Adipocyte (in vitro differentiated cells): ENCODE results near the gene FRMPD2.
"Not testable (repeated sequence)": the region's sequence is repeated elsewhere in the genome, so short reads cannot be mapped to it uniquely, and the experiment has no call there.

Experiments
- DNase-seq: peaks from one replicate; pipeline ENCODE4 v3.0.0-alpha.2; 2015; ENCODE audit warnings: low read depth
- H3K27me3 ChIP-seq: replicated peaks from 2 replicates; pipeline ENCODE4 v1.7.0; 2013; ENCODE audit warnings: mild to moderate bottlenecking, low read length, moderate library complexity; ENCODE audit not compliant: control insufficient read depth, insufficient read depth
- H3K36me3 ChIP-seq: 2 replicates; pipeline ENCODE4 v1.7.0; 2013; ENCODE audit warnings: low read length, mild to moderate bottlenecking, moderate library complexity; ENCODE audit not compliant: control insufficient read depth, insufficient read depth, severe bottlenecking
- H3K4me1 ChIP-seq: 2 replicates; pipeline ENCODE4 v1.7.0; 2013; ENCODE audit warnings: mild to moderate bottlenecking, low read length, moderate library complexity; ENCODE audit not compliant: control insufficient read depth, insufficient read depth
- H3K4me3 ChIP-seq: 2 replicates; pipeline ENCODE4 v1.7.0; 2013; ENCODE audit warnings: mild to moderate bottlenecking, low read length, moderate library complexity
- H3K9ac ChIP-seq: 2 replicates; pipeline ENCODE4 v1.7.0; 2013; ENCODE audit warnings: mild to moderate bottlenecking, low read length, moderate library complexity
- H3K9me3 ChIP-seq: 2 replicates; pipeline ENCODE4 v1.7.0; 2013; ENCODE audit warnings: mild to moderate bottlenecking, low read length, moderate library complexity; ENCODE audit not compliant: control insufficient read depth

Gene FRMPD2

DNA sequence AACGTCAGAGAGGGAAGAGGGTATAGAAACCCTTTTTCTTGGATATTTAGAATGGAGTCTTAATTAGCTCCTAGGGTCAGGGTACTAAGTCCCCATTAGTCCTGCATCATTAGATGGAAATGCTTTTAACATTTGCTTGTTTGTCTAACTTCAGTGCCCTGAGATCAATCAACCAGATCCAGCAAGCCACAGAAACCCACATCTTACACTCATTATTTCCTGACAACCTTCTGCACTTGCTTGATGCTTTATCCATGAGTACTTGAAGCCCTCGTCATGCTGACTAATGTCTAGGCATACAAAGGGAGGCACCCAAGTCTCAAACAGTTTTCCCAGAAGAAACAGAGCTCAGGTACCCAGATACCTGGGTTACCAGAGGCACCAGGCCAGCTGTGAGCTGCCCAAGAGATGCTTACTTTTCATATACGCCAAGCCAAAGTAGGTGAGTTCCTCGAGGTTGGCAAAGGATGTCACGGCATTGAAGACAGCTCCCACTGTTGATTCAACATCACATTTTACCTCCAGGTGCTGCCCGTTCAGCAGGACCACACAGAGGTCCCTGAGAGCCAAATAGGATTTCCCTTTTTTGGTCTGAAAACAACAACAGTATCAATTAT, 42.7 kb downstream of the FRMPD2 start:
- no peak overlapping the region for H3K4me3 ChIP-seq
- no peak for DNase-seq
- no peak overlapping the region for H3K9ac ChIP-seq

DNA sequence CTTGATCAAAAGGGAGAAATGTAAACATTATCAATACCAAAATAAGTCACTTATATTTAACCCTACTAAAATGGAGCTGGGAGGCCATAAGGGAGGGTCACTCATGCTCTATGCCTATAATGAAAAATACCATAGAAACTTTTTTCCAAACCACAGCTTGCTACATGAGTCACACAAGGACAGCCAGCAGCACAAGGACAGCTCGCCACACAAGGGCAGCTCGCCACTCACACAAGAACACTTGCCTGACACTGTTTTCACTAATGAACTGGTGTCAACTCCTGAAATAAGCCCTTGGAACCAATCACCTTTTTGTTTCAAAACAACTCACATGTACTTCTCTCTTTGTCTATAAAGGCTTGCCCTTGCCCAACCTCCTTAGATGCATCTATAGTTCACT, 43.3 kb downstream of the FRMPD2 start:
- no peak overlapping the region for H3K4me3 ChIP-seq
- no peaks in the 10 kb centered on the region for H3K9me3 ChIP-seq
- no peak for DNase-seq
- no peaks in the 10 kb centered on the region for H3K36me3 ChIP-seq
- H3K9ac ChIP-seq: no peak overlapping the region
- H3K27me3 ChIP-seq: peaks cover 35% of the 10 kb centered on the region
- no peaks in the 10 kb centered on the region for H3K4me1 ChIP-seq

More for the DNA sequence above, 42.7 kb downstream of the FRMPD2 start:
- Histone ChIP-seq H3K4me1 (no peaks in the 10 kb centered on the region), H3K27me3 (peaks cover 29% of the 10 kb centered on the region), H3K9me3 (no peaks in the 10 kb centered on the region), H3K36me3 (no peaks in the 10 kb centered on the region)

DNA sequence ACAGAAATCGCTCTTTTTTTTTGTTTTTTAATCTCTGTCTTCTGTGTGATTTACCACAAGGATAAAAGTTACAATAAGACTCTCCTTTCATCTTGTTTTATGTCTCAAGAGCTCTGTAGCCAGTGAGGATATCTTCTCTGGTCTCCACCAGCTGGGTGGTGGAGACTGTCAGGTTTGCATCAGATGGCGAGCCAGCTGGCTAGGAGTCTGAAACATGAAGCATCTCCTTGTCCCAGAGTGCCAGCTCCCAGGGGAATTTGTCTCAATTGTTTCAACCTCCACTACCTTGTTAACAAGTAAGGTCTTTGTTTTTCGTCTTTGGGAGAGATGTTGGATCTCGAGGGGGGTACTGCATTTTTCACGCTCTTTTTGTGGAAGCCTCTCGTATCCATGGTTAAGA, 47.3 kb downstream of the FRMPD2 start:
- Histone ChIP-seq H3K4me1 (no peaks in the 10 kb centered on the region), H3K4me3 (no peak overlapping the region), H3K27me3 (peaks cover 30% of the 10 kb centered on the region), H3K36me3 (no peaks in the 10 kb centered on the region), H3K9me3 (no peaks in the 10 kb centered on the region), H3K9ac (no peak overlapping the region)
- no peak for DNase-seq

DNA sequence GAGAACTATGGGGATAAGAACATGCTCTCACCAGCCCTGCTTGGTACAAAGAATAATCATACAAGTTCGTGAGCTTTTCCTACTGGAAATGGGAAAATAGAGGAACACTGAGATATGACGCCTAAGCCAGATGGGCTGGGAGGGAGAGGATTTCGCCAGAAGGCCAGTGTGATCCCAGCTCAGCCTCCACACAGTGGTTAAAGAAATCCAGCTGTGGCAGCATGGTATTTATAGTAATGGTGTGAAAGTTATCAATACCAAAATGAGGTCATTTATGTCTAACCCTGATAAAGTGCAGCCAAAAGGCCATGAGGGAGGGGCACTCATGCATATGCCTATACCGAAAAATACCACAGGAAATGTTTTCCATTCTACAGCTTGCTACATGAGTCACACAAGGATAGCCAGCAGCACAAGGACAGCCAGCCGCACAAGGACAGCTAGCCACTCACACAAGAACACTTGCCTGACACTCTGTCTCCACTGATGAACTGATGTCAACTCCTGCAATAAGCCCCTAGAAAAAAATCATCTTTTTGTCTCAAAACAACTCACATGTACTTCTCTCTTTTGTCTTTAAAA, 49.4 kb downstream of the FRMPD2 start:
- no peak for DNase-seq
- Histone ChIP-seq H3K27me3 (peaks cover 23% of the 10 kb centered on the region), H3K4me1 (no peaks in the 10 kb centered on the region)

DNA sequence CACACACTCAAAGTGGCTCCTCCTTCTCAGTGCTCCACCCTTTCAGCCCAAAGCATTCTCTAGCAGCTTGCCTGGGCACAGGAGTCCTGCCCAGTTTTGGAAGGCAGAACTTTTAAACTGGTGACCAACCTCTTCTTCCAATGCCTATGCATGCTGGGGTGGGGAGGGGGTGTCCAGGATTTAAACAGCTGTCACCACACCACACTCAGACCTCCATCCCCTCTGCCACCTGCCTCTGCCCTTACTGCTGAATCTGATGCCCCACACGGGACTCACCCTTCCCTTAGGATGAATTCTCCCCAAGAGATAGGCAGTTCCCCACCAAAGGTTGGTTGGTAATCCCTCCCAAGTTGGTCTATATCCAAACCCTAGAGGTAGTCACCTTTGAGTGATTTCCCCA, 50.2 kb downstream of the FRMPD2 start:
- peaks cover 3% of the 10 kb centered on the region for H3K9me3 ChIP-seq
- H3K36me3 ChIP-seq: no peaks in the 10 kb centered on the region
- no peaks in the 10 kb centered on the region for H3K4me1 ChIP-seq
- peaks cover 21% of the 10 kb centered on the region for H3K27me3 ChIP-seq
- H3K4me3 ChIP-seq: no peak overlapping the region
- no peak overlapping the region for H3K9ac ChIP-seq
- no peak for DNase-seq

More for the DNA sequence above, 49.4 kb downstream of the FRMPD2 start:
- H3K4me3 ChIP-seq: no peak overlapping the region
- peaks cover 3% of the 10 kb centered on the region for H3K9me3 ChIP-seq
- H3K9ac ChIP-seq: no peak overlapping the region
- no peaks in the 10 kb centered on the region for H3K36me3 ChIP-seq

DNA sequence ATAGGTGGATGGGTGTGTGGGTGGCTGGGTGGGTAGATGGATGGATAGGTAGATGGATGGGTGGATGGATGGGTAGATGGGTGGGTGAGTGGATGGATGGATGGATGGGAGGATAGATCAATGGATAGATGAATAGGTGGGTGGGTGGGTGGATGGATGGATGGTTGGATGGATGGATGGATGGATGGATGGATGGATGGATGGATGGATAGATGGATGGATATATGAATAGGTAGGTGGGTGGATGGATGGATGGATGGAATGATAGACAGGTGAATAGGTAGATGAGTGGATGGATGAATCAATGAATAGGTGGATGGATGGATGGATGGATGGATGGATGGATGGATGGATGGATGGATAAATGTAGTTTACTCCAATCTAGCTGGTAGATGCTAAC, 52.7 kb downstream of the FRMPD2 start:
- Histone ChIP-seq H3K4me1 (no peaks in the 10 kb centered on the region), H3K4me3 (no peak overlapping the region), H3K27me3 (peaks cover 29% of the 10 kb centered on the region), H3K9me3 (peaks cover 3% of the 10 kb centered on the region), H3K36me3 (no peaks in the 10 kb centered on the region), H3K9ac (no peak overlapping the region)
- no peak for DNase-seq

DNA sequence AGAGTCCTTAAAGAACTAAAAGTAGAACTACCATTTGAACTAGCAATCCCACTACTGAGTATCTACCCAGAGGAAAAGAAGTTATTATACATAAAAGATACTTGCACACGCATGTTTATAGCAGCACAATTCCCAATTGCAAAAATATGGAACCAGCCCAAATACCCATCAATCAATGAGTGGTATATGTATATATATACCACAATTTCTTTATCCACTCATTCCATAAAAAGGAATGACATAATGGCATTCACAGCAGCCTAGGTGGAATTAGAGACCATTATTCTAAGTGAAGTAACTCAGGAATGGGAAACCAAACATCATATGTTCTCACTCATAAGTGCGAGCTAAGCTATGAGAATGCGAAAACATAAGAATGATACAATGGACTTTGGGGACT, 53.5 kb downstream of the FRMPD2 start:
- H3K9me3 ChIP-seq, H3K36me3 ChIP-seq, H3K4me3 ChIP-seq, H3K4me1 ChIP-seq, DNase-seq, H3K9ac ChIP-seq: not testable (repeated sequence)
- H3K27me3 ChIP-seq: peaks cover 22% of the 10 kb centered on the region

DNA sequence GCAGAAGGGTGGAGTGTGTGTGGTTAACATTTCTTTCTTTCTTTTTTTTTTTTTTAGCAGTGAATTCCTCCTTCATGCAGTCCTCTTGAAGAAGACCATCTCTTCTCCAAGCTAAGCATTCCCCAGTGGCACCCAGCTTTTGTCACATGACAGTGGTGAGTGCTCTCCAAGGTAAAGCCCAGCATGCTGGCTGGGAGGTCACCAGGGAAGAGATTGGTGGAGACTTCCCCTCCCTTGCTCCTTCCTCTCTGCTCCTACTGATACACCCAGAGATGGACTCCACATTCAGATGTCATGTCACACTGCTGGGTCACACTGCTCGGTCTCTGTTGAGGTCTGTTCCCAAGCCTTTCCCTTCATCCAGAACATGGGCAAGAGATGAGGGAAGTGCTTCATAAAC, 55.3 kb downstream of the FRMPD2 start:
- H3K27me3 ChIP-seq: peaks cover 22% of the 10 kb centered on the region
- DNase-seq: no peak
- H3K9ac ChIP-seq: no peak overlapping the region
- H3K4me3 ChIP-seq: no peak overlapping the region
- H3K4me1 ChIP-seq: no peaks in the 10 kb centered on the region
- peaks cover 9% of the 10 kb centered on the region for H3K9me3 ChIP-seq
- no peaks in the 10 kb centered on the region for H3K36me3 ChIP-seq

DNA sequence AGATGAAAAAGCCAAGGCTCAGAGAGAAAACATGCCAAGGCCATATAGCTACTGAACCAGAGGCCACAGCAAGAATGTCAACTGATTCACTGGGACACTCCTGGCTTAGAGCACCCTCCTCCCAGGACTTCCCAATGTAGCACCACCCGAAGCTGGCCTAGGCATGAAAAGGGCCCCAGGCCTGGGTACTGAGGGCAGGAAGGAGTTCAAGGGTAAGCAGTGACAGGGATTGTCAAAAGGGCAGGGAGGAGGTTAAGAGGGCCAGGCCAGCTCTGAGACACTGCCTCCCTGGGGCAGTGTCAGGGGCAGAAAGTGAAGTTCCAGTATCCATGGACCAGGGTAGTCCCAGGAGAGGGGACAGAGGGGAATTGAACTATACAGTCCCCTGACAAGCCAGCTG, 57.8 kb downstream of the FRMPD2 start:
- peaks cover 9% of the 10 kb centered on the region for H3K9me3 ChIP-seq
- H3K36me3 ChIP-seq: no peaks in the 10 kb centered on the region
- no peak for DNase-seq
- H3K9ac ChIP-seq: no peak overlapping the region
- peaks cover 35% of the 10 kb centered on the region for H3K27me3 ChIP-seq
- no peaks in the 10 kb centered on the region for H3K4me1 ChIP-seq
- no peak overlapping the region for H3K4me3 ChIP-seq

DNA sequence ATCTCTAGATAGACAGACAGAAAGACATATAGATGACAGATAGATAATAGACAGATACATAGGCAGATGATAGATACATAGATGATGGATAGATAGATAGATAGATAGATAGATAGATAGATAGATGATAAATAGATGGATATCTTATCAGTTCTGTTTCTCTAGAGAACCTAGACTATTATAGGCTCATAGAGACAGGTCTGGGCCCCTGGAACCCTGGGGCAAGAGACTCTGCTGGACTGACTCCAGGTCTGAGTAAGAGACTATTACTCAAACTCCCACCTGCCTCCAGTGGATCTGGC, 58.3 kb downstream of the FRMPD2 start:
- Histone ChIP-seq H3K9ac (no peak overlapping the region), H3K9me3 (peaks cover 9% of the 10 kb centered on the region), H3K27me3 (peaks cover 36% of the 10 kb centered on the region), H3K4me3 (no peak overlapping the region), H3K4me1 (no peaks in the 10 kb centered on the region), H3K36me3 (no peaks in the 10 kb centered on the region)
- DNase-seq: no peak

DNA sequence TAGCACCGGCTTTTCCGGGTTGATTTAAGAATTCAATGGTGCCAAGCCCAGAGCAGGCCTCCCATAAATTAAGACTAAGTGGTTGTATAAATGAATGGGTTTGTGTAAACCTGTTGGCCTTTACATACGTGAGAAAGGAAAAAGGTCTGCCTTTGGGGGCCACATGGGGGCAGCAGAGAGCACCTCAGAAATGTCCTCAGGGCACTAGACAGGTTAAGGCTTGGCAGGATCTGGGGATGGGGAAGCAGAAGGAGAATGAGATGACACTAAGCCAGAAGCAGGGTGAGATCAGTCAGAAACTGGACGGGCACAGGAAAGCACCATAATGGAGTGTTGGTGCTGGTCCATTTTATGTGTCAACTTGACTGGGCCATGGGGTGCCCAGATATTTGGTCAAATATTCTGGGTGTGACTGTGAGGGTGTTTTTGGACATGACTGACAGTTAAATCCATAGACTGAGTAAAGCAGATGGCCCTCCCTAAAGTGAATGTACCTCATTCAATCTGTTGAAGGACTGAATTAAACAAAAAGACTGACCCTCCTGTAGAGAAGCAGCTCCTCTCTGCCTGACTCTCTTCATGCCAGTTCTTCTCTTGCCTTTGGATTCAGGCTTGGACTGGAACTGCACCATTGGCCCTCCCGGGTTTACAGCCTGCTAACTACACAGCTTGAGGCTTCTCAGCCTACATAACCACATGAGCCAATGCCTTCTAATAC, 58.9 kb downstream of the FRMPD2 start:
- Histone ChIP-seq H3K4me3 (no peak overlapping the region), H3K36me3 (no peaks in the 10 kb centered on the region), H3K27me3 (peaks cover 42% of the 10 kb centered on the region), H3K9ac (no peak overlapping the region), H3K4me1 (no peaks in the 10 kb centered on the region), H3K9me3 (peaks cover 12% of the 10 kb centered on the region)
- DNase-seq: peak; percentile 15
